ENCODE measurements around the gene LARP6. TPM values are rescaled to one million over a fixed set of nuclear protein-coding genes. Genes with fewer than 3 reads are reported as not detected.

Gene LARP6
- total and polyA plus RNA-seq, 2 of the 13 experiments (the other 11 are each of a cell fraction or from before 2014, with no cell fraction given), result 2.9 to 8.2 TPM

GRCh38 chr15:70892002-70892911 lies 38.3 kb upstream of the LARP6 start, which contains the start of the genes LRRC49 and THAP10 (continued):
- TF ChIP-seq ZBTB14 (CRISPR knock-in tag; IDR thresholded peaks at IDR 0.05), result no peak
- no peak for TF ChIP-seq MED13 (CRISPR knock-in tag; IDR thresholded peaks at IDR 0.05)
- TF ChIP-seq MED1 (CRISPR knock-in tag; IDR thresholded peaks at IDR 0.05), result no peak
- peak; percentile 94 for TF ChIP-seq NR2C2 (CRISPR knock-in tag; IDR thresholded peaks at IDR 0.05; ENCODE audit: borderline replicate concordance)
- TF ChIP-seq ZBTB43 (CRISPR knock-in tag; conservative IDR thresholded peaks at IDR 0.05), result no peak
- no peak for TF ChIP-seq RARG (CRISPR knock-in tag; IDR thresholded peaks at IDR 0.05; ENCODE audit: low read depth)
- TF ChIP-seq SRSF9 (IDR thresholded peaks at IDR 0.05; ENCODE audit: borderline replicate concordance, insufficient read depth, low read depth, low read length, poor library complexity, severe bottlenecking), result no peak
- TF ChIP-seq ZNF605 (CRISPR knock-in tag; IDR thresholded peaks at IDR 0.05), result peak; percentile 78
- no peak for TF ChIP-seq ZSCAN25 (CRISPR knock-in tag; IDR thresholded peaks at IDR 0.05)
- TF ChIP-seq ZNF629 (CRISPR knock-in tag; conservative IDR thresholded peaks at IDR 0.05), result 0 out of 2 replicates have a peak, but pooled peaks have one; percentile 11
- no peak for TF ChIP-seq ZNF12 (CRISPR knock-in tag; IDR thresholded peaks at IDR 0.05)
- TF ChIP-seq STAT5B (CRISPR knock-in tag; IDR thresholded peaks at IDR 0.05), result no peak
- TF ChIP-seq ZNF143 (CRISPR knock-in tag; IDR thresholded peaks at IDR 0.05), result no peak
- peak; percentile 50; the same call in 1 of the 2 replicates for TF ChIP-seq BRD4 (CRISPR knock-in tag; IDR thresholded peaks at IDR 0.05)
- TF ChIP-seq DNMT3B (CRISPR knock-in tag; conservative IDR thresholded peaks at IDR 0.05), result no peak; the same call in 1 of the 2 replicates
- TF ChIP-seq, protein P1, sequence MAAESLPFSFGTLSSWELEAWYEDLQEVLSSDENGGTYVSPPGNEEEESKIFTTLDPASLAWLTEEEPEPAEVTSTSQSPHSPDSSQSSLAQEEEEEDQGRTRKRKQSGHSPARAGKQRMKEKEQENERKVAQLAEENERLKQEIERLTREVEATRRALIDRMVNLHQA (CRISPR knock-in tag; IDR thresholded peaks at IDR 0.05), result no peak
- TF ChIP-seq SNRNP70 (IDR thresholded peaks at IDR 0.05; ENCODE audit: low read depth, low read length), result no peak
- no peak for TF ChIP-seq ZC3H4 (CRISPR knock-in tag; IDR thresholded peaks at IDR 0.05; ENCODE audit: borderline replicate concordance)
- TF ChIP-seq TARDBP (CRISPR knock-in tag; IDR thresholded peaks at IDR 0.05), result peak; percentile 57; the same call in 1 of the 2 replicates
- TF ChIP-seq TAF1 (CRISPR knock-in tag; IDR thresholded peaks at IDR 0.05), result peak; percentile 58; the same call in 1 of the 2 replicates
- no peak for TF ChIP-seq BORCS8-MEF2B (CRISPR knock-in tag; IDR thresholded peaks at IDR 0.05)
- peak; percentile 55; the same call in 1 of the 2 replicates for TF ChIP-seq CREM (IDR thresholded peaks at IDR 0.05)
- TF ChIP-seq CREM (CRISPR knock-in tag; IDR thresholded peaks at IDR 0.05), result no peak
- no peak for TF ChIP-seq TFAP4 (IDR thresholded peaks at IDR 0.05; ENCODE audit: borderline replicate concordance, low read depth)
- TF ChIP-seq CBX1 (IDR thresholded peaks at IDR 0.05; ENCODE audit: low read depth), result peak; percentile 82
- peak; percentile 28; the same call in 1 of the 2 replicates for TF ChIP-seq GMEB1 (CRISPR knock-in tag; IDR thresholded peaks at IDR 0.05; ENCODE audit: borderline replicate concordance)
